Measurements from ENCODE around the gene GAB1.

GAB1 gene

DNA sequence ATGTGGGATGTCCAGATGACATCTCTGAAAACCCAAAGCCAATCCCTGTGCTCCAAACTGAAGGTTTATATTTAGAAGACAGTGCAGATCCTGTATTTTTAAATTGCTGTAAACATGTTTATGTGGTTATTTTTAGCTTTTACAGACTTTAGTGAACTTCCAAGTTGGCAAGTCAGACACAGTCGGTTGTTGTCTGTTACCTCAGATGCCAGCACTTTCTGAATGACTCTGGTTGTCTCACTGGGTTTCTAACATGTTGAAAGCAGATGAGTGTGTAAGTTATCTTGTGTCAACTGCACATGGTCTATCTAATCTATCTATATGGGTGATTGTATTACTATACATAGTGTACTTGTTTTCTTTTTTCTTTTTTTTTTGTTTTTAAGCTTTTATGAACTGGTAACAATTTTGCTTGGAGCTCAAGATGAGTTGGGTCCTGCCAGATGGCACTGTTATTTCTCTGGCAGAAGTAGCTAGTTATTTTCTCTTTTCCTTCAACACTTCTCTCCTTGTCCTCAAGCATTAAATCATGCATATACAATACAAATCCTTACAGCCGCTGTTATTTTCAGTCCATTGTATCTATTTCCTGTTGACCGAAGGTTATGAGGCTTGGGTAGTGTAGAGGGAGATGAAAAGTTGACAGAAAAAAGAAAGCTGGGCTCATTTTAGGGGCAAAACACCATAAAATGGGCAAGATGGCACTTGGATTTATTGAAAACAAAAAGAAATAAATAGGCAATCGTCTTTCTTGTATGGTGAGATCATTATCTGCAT, 66.3 kb downstream of the GAB1 start:
- no peak for DNase-seq
- in situ Hi-C loops (cut with HindIII; ENCODE audit: low pct_ligation_motif_present, low pct_unique_long_range_greater_than_20kb, low sequenced_read_pairs): no loop called here

DNA sequence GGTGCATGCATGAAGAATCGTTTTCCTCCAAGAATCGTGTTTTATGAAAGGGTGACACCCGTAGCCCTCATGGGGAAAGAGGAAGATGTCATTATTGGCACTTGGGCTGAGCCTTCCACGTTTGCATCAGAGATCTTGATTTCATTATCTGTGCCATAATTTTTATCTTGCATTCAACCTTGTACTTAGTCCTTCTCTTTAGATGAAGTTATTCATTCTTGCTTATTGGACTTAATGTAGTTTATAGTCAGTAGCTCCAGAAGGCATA, 66.8 kb downstream of the GAB1 start:
- no peak for DNase-seq
- in situ Hi-C loops (cut with HindIII; ENCODE audit: low pct_ligation_motif_present, low pct_unique_long_range_greater_than_20kb, low sequenced_read_pairs): no loop called here

DNA sequence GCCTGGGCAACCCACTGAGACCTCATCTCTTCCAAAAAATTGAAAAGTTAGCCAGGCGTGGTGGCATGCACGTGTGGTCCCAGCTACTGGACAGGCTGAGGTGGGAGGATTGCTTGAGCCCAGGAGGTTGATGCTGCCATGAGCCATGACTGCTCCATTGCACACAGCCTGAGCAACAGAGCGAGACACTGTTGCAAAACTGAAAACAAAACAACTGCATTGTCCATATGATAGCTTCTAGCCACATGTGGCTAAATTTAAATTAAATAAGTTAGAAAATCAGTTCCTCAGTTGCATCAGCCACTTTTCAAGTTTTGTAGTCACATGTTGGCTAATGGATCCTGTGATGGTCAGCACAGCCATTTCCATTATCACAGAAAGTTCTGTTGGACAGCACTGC, 67.9 kb downstream of the GAB1 start:
- in situ Hi-C loops (cut with HindIII; ENCODE audit: low pct_ligation_motif_present, low pct_unique_long_range_greater_than_20kb, low sequenced_read_pairs): no loop called here
- DNase-seq: no peak

DNA sequence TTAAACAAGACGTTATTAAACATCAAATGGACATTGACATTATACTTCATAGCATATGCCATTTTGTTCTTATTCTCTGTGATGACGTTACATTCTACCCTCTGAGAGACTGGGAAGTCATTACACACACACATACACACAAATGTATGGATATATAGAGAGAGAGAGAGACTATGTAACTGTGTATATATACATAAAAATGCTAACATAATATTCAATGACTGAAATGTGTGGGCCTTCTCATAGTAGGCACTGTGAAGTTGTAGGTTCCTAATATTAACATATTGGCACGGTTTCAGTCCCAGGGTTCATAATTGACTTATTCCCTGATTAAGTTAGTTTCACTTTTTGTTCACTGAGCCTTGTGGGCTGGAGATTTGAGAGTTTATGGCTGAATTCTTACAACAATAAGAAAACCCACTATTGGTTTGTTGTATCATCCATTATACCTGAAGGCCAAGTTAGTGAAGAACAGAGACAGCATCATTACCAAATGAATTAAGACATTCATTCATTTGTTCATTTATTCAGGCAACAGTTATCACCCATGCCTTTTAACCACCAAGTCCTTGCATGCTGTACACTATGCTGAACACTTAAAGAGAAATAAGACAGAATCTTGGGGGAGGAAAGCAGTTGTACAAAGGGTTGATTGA, 68.5 kb downstream of the GAB1 start:
- in situ Hi-C loops (cut with HindIII; ENCODE audit: low pct_ligation_motif_present, low pct_unique_long_range_greater_than_20kb, low sequenced_read_pairs): no loop called here
- DNase-seq: no peak

DNA sequence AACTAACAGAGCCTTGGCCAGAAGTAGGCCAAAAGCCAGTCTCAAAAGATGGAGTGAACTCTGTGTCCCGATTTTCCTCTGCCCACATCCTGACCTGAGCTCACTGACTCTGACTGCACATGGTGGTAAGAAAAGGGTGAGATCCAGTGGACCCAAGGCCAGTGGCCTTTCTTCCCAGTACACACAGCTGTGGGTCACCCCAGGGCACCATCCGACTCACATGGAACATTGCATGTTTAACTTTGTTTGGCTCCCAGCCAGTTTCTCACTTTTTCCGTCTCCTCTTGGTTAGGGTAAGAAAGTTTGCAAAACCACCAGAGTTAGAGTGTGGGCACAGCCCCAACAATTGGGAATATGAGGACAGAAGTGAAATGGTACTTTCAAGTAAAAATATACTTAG, 69.8 kb downstream of the GAB1 start:
- in situ Hi-C loops (cut with HindIII; ENCODE audit: low pct_ligation_motif_present, low pct_unique_long_range_greater_than_20kb, low sequenced_read_pairs): no loop called here
- peak; percentile 22 for DNase-seq

DNA sequence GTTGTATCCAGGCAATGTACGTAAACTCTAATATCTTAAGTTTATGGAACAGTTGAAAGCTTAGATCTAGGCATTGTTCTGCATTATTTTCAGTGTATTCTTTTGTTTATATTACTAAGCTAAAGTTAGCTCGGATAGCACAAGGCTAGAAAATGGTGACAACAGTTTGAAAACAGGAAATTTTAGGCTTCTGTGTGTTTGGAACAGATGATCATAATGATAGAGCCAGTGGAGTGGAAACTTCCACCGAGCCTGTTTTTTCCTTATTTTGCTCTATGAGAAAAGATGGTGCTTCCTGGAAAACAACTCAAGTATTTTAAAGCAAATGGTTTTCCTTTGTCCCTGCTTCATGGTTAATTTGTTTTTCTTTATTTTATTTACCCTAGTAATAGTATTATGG, 70.8 kb downstream of the GAB1 start:
- no peak for DNase-seq
- in situ Hi-C loops (cut with HindIII; ENCODE audit: low pct_ligation_motif_present, low pct_unique_long_range_greater_than_20kb, low sequenced_read_pairs): no loop called here

DNA sequence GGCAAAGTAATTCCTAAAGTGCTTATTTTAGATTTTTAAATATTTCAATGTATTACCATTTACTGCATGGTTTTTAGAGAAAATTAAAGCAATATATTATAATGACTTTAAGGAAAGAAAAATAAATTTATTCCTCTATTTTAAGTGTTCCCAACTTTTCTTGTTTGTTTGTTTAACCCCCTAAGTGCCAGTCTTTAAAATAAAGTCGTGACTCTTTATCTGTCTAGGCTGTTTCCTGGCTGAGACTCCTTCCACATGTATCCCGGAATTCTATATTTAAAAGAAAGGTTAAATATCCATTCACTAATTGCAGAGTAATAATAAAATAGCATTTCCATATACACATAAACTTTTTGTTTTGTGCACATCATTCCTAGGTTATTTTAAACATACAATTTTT, 71.2 kb downstream of the GAB1 start:
- in situ Hi-C loops (cut with HindIII; ENCODE audit: low pct_ligation_motif_present, low pct_unique_long_range_greater_than_20kb, low sequenced_read_pairs): no loop called here
- no peak for DNase-seq

DNA sequence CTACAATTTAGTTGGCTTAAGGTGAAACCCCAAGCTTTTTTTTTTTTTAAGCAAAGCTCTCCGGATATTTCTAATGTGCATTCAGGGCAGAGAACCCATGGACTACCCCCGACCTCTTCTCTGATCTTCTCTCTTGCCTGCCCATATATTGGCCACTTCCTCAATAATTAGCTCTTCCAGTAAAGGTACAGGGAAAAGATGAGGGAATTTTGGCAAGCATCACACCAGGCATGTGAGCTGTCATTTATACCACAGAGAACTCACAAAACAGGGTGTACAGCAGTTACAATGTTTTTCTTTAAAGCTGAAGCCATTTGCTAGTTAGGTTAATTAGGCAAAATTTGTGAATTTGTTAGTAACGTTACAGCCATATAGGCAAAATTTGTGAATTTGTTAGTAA, 73.3 kb downstream of the GAB1 start:
- in situ Hi-C loops (cut with HindIII; ENCODE audit: low pct_ligation_motif_present, low pct_unique_long_range_greater_than_20kb, low sequenced_read_pairs): no loop called here
- no peak for DNase-seq

DNA sequence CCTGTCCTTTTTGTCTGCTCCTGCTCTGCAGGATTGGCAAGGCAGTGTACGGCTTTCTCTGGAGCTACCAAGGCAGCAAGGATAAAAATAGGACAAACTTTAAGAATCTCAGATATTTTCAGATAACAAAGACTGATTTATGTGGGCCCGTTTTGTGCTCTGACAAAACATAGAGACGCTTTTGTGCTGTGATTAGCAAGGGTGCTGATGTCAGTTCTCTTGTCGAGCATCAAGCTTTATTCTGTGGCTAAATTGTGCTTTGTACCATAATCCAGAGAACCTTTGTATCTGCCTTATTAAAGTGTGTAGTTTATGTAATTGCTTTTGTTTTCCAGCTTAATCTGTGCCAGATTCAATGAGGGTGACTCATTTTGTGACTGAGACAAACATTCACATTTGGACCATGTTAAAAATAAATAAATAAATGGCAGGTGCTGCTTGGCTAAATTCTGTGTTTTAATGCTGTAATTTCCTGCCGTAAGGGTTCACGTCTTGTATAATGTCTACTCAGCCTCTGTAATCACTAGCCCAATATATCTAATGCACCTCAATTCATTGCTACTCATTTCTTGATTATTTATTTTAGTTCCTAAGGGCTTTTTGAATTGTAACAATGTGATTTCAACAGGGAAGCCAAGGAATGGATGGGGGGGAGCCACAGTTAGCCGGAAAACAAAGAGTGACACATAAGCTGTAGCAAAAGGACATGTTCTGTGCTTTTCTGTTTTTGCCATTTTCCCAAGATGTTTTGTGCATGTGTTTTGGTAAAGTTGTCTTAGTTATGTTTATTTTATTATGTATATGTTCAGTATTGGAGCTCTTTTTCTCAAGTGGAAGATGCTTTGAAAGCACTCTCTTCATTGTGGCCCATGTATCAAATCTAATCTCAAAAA, 75.1 kb downstream of the GAB1 start:
- no peak for DNase-seq
- in situ Hi-C loops (cut with HindIII; ENCODE audit: low pct_ligation_motif_present, low pct_unique_long_range_greater_than_20kb, low sequenced_read_pairs): no loop called here

DNA sequence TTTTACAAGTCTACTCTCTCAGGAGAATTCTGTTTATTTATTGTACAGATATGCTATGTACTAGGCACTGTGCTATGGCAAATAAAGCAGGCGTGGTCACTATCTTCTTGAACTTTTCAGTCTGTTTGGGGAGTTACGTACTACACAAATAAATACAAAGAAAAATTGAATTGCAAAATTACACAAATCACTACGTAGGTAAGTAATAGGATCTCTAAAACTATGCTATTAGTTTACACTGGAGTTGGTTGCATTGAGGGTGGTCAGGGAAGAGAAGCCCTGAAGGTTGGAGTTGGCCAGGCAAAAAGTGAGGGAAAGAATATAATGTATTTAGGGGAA, 75.7 kb downstream of the GAB1 start:
- no peak for DNase-seq
- in situ Hi-C loops (cut with HindIII; ENCODE audit: low pct_ligation_motif_present, low pct_unique_long_range_greater_than_20kb, low sequenced_read_pairs): no loop called here

DNA sequence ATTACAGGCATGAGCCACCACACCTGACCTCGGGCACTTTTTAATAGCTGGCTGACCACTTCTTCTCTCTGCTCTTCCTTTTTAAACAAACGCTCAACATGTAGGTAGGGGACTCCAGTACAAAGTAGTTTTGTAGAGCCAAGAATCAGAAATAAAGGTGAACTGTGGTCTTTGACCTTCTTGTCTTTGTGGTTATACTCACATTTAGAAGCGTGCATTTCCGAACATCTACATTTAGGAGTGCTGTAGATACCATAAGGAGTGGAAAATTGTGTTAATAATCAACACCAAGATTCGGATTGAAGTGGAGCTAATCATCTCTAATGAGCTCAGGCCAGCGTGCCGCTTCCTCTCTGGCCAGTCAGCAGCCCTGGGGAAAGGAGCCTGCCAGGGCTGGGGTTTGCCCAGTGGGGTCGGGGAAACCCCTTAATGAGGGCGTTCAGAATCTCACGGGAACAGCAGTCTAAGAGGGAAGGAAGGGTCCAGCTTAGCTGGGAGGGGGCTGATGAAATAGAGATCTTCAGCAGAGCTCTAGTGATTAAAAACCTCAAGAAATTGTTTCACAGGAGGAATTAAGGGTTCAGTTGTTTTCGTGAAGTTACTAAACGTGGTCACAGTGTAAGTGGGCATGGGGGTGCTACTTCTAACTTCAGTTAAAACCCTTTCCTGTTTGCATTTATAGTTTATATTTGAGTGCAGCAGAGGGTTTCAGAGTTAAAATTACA, 81.2 kb downstream of the GAB1 start:
- in situ Hi-C loops (cut with HindIII; ENCODE audit: low pct_ligation_motif_present, low pct_unique_long_range_greater_than_20kb, low sequenced_read_pairs): no loop called here
- DNase-seq: no peak

DNA sequence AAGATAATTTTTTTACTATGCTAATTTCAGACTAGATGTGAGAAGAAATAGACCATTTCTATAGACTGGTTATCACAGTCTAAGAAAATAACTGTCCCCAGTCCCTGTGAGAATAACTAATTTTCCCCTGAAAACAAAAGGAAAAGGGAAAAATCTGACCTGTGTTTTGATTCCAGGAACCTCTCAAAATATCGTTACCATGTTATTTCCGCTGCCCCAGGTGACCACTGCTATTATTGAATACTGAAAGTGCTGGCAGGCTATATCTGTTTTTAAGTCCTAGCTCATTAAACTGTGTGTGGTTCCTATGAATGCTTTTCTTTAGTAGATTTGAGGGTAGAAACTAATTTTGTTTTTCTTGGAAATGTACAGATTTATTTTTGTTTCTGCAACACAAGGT, 83.6 kb downstream of the GAB1 start:
- DNase-seq: no peak
- in situ Hi-C loops (cut with HindIII; ENCODE audit: low pct_ligation_motif_present, low pct_unique_long_range_greater_than_20kb, low sequenced_read_pairs): no loop called here

DNA sequence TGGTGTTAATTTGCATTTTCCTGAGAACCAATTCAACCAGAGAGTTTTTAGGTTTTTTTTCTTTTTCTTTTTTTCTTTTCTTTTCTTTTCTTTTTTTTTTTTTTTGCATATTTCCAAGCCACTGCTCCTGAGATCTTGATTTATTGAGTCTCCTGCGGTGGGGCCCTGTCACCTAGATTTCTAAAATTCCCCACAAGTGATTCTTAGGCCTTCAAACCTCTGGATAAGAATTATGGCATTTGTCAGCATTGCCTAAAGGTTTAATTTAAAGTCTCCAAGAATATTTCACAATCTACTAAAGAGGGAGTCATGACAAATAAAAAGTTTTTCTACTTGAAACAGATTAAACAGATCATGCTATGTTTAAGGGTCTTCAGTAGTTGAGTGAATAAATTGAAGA, 84.9 kb downstream of the GAB1 start:
- DNase-seq: no peak
- in situ Hi-C loops (cut with HindIII; ENCODE audit: low pct_ligation_motif_present, low pct_unique_long_range_greater_than_20kb, low sequenced_read_pairs): no loop called here

DNA sequence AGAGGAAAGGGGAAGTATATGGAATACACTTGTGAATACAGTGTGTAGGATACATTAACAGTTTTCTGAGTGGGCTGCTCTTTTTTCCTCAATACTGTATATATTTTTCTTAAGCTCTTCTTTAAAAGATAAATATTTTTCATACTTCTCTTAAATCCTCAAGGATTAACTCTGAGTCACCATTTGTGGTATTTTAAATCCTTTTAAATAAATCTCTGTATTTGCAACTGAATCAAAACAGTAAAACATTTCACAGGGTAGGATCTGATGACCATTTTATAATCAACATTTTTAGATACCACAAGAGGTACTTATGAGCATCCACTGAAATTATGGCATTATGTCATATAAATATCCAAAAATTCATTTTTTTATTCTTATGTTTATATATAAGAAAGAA, 87.6 kb downstream of the GAB1 start:
- in situ Hi-C loops (cut with HindIII; ENCODE audit: low pct_ligation_motif_present, low pct_unique_long_range_greater_than_20kb, low sequenced_read_pairs): no loop called here
- no peak for DNase-seq

DNA sequence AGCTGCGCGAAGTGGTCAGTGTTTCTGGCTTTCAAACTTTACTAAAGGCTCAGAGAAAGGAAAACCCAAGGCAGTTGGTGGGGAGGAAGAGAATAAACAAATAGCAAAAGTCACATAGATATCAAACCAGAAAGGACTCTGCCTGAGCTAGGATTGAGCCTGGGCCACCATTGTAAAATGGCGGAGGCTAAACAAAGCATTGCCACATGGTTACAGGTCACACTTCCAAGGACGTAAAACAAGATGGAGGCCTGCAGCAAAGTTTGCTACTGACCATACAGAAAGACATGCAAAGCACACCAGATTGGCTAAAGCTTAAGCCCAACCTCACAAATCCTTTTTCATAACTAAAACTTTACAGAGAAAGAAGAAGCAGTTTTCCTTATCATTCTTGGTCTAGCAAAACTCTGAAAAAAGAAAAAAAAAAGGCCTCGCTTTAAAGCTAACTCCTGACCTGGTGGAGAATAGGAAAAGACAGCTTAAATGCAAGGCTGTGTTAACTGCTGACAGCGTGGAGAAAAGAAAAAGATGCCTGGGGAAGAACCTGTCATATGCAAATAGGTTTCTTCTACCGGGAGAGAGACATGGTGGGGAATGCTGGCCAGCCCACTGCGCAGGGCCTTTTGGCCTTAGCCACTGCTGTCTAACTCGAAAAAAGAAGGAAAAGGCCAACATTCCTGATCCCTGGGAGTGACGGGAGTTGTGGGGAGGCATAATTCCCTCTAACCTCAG, 95.0 kb downstream of the GAB1 start:
- in situ Hi-C loops (cut with HindIII; ENCODE audit: low pct_ligation_motif_present, low pct_unique_long_range_greater_than_20kb, low sequenced_read_pairs): no loop called here
- no peak for DNase-seq

DNA sequence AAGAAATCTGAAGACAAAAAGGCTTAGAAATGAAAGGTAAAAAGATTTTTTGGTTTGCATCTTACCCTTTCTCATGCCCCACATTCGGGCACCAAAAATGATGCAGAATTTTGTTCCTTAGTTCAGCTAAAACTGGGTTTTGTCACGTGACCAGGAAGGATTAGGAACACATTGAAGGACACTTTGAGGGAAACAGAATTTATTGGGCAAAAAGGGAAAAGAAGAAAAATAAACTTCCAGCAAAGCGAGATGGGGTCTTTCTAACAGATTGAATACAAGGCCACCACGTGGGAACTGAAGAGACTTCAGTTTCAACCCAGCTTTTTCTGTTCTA, 95.5 kb downstream of the GAB1 start:
- in situ Hi-C loops (cut with HindIII; ENCODE audit: low pct_ligation_motif_present, low pct_unique_long_range_greater_than_20kb, low sequenced_read_pairs): no loop called here
- no peak for DNase-seq

DNA sequence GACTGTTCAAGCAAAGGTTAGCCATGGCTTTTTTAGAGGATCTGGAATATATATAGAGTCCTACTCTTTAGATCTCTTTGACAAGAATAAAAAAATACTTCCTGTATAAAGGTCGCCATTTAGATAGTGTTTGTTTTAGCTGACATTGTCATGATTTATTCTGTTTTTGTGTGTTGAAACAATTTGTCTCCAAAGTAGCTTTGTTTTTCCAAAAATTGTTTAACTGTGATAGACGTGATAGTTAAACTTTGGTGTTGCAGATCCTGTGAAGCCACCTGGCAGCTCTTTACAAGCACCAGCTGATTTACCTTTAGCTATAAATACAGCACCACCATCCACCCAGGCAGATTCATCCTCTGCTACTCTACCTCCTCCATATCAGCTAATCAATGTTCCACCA, 96.6 kb downstream of the GAB1 start:
- in situ Hi-C loops (cut with HindIII; ENCODE audit: low pct_ligation_motif_present, low pct_unique_long_range_greater_than_20kb, low sequenced_read_pairs): no loop called here

DNA sequence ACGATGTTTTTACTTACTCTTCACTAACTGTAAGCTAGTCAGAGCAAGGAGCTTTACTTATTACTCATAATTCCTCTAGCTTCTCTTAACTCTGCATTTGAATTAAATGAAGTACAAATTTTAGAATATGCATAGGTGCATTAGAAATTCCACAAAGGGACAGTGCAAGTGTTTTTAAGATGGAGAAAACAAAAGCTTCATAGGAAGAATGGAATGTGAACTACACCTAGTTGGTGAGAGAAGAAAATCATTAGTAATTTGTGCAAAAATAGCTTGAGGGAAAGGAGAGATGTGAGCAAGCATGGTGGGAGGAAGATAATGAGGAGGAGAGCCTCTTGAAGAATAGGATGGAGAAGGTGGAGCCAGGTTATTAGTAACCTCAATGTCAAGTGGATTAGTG, 99.3 kb downstream of the GAB1 start:
- DNase-seq: no peak
- in situ Hi-C loops (cut with HindIII; ENCODE audit: low pct_ligation_motif_present, low pct_unique_long_range_greater_than_20kb, low sequenced_read_pairs): no loop called here

More for the DNA sequence above, 96.6 kb downstream of the GAB1 start:
- no peak for DNase-seq

DNA sequence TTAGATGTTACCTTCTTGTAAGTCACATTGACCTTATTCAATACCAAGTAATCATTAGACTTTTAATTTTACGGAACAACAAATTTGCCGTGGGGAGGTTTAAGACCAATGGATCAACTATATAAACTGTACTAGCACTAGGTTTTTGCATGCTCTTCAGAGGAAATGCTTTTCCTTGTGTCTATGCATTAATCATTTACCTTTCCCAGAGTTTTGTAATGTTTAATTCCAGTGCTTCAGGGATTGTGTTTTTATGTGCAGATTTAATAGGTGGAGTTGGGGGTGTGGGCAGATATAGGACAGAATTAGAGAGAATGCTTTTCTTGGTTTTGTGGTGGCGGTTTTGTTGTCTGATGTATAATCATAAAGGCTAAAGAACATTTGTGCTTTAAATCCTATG, 100.8 kb downstream of the GAB1 start:
- in situ Hi-C loops (cut with HindIII; ENCODE audit: low pct_ligation_motif_present, low pct_unique_long_range_greater_than_20kb, low sequenced_read_pairs): no loop called here
- DNase-seq: no peak
